Ovary (tissue), 3 donors: ENCODE data around the gene TGIF1.

Experiments
- POLR2A ChIP-seq: fragments of 450-650 bp; IDR thresholded peaks from one replicate; pipeline ENCODE4 v1.6.1; 2017; ENCODE audit warnings: antibody characterized with exemption, mild to moderate bottlenecking, moderate library complexity
- TF ChIP-seq, protein P1 (sequence below), 3 donors: fragments of 450-650 bp in 2 of 3; fragments of 200-600 bp in 1 of 3; IDR thresholded peaks; one replicate each; pipeline versions ENCODE4 v1.5.1 to v1.8.0; 2016 to 2022; ENCODE audit warnings: antibody characterized with exemption in 3 of 3, mild to moderate bottlenecking in 1 of 3
- donor health status: DM: no; HTN: no; CAD: no.

DNA sequence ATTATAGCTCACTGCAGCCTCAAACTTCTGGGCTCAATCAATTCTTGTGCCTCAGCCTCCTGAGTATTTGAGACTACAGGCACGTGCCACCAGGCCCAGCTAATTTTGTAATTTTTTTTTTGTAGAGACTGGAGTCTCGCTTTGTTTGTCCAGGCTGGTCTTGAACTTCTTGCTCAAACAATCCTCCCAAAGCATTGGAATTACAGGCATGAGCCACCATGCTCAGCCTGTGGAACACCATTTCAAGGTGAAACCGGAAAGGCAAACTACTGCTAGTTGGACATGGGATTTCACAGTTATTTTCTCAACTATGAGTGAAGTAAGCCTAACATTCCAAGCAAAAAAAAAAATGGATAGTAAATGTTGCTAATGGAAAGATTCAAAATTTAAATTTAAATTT, 20.9 kb upstream of the TGIF1 start:
- TF ChIP-seq, protein P1, sequence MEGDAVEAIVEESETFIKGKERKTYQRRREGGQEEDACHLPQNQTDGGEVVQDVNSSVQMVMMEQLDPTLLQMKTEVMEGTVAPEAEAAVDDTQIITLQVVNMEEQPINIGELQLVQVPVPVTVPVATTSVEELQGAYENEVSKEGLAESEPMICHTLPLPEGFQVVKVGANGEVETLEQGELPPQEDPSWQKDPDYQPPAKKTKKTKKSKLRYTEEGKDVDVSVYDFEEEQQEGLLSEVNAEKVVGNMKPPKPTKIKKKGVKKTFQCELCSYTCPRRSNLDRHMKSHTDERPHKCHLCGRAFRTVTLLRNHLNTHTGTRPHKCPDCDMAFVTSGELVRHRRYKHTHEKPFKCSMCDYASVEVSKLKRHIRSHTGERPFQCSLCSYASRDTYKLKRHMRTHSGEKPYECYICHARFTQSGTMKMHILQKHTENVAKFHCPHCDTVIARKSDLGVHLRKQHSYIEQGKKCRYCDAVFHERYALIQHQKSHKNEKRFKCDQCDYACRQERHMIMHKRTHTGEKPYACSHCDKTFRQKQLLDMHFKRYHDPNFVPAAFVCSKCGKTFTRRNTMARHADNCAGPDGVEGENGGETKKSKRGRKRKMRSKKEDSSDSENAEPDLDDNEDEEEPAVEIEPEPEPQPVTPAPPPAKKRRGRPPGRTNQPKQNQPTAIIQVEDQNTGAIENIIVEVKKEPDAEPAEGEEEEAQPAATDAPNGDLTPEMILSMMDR (IDR thresholded peaks at IDR 0.05) = no peak
- TF ChIP-seq POLR2A = no peak
